HG03439 (cell line): ENCODE results near the gene PGA3.
"Not testable (repeated sequence)": the region's sequence is repeated elsewhere in the genome, so short reads cannot be mapped to it uniquely, and the experiment has no call there.

Experiments used
- ATAC-seq: cut with Tn5 transposase; IDR thresholded peaks from one replicate; pipeline ENCODE4 v1.9.1; 2021; ENCODE audit warnings: mild to moderate bottlenecking, moderate library complexity; ENCODE audit not compliant: unreplicated experiment

PGA3 gene

DNA sequence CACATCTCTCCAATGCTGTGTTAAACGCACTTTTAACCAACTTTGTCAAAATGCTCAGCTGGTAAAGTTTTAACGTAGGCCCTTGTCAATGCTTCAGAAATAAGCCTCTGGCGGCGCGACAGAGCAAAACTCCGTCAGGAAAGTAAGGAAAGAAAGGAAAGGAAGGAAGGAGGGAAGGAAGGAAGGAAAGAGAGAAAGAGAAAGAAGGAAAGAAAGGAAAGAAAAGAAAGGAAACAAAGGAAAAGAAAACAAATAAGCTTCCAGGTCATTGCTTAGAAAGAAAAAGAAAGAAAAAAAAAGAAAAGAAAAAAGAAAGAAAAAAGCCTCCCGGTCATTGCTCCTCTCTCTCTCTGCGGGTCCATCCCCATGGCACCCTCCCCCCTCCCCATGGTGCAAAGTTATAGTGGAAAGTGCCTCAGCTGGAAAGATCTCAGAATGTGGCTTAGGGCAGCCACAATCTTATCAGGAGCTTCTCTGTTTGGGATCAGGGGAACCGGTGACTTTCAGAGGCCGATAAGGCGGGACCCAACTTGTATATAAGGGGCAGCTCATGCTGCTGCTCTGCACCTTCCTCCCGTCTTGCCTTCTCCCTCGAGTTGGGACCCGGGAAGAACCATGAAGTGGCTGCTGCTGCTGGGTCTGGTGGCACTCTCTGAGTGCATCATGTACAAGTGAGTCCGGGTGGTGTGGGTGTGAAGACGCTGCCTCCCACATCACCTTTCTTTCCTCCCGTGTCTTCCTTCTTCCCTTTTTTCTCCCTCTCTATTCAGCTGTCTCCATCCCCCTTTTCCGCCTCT, at the start of gene PGA3:
Gene PGA3 (plus strand): TSS at position 566 of the 797 bp plus-strand sequence. CDS start 50 bp downstream, at position 616.
- not testable (repeated sequence) for ATAC-seq

DNA sequence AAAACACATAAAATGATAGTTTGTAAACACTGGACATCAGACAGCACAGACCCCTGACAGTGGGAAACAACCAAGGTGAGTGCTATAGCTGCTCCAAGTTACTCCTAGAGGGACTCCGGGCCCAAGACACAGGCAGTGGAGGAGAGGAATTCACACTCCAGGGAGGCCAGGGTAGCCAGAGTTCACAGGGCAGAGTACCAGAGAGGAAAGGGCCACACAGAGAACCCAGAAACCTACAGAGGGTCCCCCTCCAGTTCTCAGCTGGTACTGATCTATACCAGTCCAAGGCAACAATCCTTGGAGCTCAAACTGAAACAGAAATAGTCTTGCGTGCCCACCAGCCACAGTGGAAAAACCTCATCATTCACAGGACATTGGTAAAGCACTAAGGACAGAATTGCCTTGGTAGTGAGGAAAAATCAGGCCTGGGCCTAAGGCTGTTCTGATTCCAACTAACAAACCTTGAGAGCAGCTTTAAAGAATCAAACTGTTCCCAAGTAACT, 49.7 kb upstream of the PGA3 start:
- no peak for ATAC-seq

- ATAC-seq = no peak
These were observed 48.8 kb upstream of the PGA3 start for GRCh38 chr11:61154528-61154927.

GRCh38 chr11:61155312-61155711, 48.0 kb upstream of the PGA3 start:
- no peak for ATAC-seq

DNA sequence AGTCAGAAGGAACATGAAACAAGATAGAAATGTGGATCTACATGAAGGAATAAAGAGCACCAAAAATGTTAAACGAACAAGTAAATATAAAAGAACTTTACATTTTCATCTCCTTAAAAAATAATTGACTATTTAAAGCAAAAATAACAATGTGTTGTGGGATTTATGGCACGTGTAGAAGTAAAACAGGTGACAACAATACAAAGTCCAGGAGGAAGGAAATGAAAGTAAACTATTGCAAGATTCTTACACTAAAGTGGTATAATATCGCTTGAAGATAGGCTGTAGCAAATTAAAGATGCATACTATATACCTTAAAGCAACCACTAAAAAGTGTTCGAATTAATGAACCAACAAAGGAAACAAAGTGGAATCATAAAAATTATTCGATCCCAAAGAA, 47.6 kb upstream of the PGA3 start:
- no peak for ATAC-seq

DNA sequence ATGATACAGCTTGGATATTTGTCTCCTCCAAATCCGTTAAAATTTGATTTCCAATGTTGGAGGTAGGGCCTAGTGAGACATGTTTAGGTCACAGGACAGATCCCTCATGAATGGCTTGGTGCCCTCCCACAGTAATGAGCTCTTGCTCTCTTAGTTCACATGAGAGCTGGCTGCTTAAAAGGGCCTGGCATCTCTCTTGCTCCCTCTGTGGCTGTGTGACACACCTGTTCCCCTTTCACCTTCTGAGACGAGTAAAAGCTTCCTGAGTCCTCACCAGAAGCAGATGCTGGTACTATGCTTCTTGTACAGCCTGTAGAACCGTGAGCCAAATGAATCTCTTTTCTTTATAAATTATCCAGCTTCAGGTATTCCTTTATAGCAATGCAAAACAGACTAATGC, 45.6 kb upstream of the PGA3 start:
- ATAC-seq = no peak

DNA sequence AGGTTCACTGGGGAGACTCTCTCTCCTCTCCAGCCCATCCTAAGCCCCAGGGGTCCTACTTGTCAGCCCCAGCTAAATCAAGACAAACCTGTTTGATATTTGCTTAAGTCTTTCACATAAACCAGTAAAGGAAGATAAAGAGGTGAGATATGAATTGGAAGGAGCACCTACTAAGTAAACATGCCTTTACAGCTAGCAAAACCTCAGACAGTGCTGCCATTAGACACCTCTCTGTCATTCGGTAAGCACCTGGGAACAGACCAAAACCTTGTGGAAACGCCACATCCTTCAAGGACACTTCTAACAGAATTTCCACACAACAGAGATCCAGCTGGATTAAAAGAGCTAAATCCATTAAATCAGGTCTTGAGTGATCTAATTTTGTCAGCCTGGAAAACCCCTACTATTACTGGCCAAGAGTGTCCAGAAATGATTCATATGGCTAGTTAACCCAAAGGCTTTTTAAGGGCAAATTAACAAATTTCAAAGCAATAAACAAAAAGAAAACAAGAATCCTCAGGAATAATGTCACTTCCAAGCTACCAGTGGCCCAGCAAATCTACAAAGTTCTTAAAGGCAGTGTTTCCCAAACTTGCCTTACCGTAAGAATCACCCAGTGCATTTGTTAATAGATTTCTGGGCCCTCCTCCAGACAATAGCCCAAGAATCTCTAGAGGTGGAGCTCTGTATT, 44.5 kb upstream of the PGA3 start:
- no peak for ATAC-seq

DNA sequence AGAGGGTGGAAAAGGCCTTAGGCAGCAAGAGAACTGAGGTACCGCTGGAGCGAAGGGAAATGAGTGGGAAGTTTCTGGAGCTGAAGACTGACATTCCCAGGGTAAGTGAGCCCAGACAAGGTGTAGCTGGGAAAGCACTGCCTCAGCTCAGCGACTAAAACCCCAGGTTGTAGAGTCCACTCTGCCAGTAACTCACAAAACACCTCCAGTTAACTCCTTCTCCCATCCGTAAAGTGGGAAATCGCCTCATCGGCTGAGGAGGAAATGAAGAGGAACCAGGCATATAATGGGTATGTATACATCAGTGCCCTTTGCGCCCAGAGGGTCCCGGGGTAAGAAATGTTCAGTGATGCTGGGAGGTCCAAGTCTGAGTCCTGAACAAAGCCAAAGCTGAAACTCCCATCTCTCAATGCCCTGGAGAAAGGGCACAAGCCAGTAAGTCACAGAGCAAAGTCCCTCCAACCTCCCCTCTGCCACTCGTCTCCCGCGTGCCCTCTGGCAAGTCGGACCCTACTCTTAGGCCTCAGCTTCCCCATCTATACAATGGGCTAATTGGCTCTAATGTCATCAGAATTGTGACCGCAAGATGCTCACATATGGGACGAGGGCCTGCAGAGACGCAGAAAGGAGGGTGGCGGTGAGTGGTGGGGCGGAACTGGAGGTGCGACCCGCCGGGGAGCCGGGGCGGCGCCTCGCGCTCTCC, 42.7 kb upstream of the PGA3 start:
- ATAC-seq = no peak

GRCh38 chr11:61161190-61162091, 41.9 kb upstream of the PGA3 start, which contains the start of gene VPS37C:
Gene VPS37C (minus strand): TSS chr11:61161426. CDS start chr11:61138829, 22,597 bp downstream.
- ATAC-seq = peak; percentile 73

DNA sequence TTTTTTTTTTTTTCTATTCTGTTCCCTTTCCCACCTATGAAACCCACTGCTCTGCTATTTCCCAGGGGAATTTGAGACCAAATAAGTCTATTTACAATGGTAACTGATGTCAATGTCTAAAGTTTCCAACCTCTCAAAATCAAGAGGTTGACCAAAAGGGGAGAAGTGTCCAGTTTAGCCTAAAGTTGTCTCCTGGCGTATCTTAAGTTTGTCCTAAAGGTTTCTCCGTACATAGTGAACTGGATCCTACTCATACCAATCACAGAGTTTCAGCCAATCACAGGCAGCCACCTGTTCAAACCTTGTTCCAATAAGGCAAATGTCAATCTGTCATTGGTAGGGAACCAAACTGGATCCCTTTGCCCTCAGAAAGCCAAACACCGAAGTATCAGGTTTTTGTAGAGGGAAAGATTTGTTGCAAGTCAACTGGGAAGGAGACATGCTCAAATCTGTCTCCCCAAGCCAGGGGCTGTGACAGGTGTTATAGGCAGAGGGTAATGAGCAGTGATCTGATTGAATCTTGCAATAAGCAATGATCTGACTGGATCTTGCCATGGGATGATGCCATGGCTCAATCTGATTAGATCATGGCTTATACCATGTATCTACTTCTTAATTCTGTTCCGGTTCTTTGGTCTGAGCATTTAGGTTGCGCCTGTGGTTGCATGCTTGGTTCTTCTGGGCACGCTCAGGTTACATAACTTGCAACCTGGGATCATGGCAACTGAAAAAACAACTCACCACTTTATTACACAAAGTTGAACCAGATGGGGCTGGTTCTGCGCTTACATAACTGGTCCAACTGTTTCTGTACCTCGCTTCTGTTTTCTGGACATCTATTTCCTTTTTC, 41.0 kb upstream of the PGA3 start:
- no peak for ATAC-seq

DNA sequence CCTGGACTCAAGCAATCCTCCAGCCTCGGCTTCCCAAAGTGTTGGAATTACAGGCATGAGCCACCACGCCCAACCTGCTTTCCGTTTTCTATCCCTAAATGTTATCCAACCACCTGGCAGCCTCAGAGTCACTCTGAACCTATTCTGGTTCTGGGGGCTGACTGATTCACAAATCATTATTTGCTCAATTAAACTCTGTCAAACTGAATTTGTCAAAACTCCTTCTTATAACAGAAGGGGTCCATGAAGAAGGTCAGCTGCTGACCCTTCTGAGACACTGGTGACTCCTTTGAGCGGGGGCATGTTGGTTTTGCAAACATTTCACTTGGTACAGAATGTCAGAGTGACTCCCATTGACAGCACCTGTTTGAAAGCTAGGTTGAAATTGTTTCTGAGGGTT, 40.3 kb upstream of the PGA3 start:
- no peak for ATAC-seq

DNA sequence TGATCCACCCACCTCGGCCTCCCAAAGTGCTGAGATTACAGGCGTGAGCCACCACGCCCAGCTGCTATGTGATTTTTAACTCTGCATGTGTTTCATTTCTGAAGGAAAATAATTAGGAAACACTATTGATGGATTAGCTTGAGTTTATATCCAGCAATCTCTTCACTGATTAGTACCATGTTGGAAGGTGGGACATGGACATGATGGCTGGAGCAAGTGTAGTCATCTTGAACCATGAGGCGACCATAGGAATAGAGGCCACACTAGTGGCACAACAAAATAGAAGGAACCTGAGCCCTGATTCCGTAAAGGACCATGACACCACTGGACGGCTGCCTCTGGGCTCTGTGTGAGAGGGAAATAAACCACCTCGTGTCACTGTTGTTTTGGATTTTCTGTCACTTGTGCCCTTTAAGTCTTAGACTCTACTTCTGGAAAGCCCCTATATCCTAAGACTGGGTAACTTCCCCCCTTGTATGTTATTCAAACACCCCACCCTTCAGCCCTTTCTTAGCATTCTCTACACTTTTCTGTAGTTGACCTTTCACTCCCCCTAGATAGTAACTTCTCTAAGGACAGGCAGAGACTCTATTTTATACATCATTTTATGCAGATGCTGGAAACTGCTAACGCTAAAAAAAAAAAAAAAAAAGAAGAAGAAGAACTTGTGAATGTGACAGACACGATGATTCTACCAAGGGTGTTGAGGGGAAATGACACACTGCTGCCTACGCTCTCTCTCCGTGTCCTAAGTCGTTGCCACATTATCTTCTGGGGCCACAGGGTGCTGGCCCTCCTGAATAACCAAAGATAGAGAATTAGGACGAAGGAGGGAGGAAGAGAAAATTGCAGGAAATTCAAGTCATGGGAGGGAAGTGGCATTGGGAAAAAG, 39.4 kb upstream of the PGA3 start:
- ATAC-seq = no peak

- ATAC-seq = no peak
These were observed 38.5 kb upstream of the PGA3 start for GRCh38 chr11:61164606-61165424.

DNA sequence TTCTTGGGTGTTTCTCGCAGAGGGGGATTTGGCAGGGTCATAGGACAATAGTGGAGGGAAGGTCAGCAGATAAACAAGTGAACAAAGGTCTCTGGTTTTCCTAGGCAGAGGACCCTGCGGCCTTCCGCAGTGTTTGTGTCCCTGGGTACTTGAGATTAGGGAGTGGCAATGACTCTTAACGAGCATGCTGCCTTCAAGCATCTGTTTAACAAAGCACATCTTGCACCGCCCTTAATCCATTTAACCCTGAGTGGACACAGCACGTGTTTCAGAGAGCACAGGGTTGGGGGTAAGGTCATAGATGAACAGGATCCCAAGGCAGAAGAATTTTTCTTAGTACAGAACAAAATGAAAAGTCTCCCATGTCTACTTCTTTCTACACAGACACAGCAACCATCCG, 37.5 kb upstream of the PGA3 start:
- ATAC-seq = not testable (repeated sequence)

- ATAC-seq = not testable (repeated sequence)
These were observed 37.0 kb upstream of the PGA3 start for GRCh38 chr11:61166331-61166730.

GRCh38 chr11:61168042-61168688, 35.1 kb upstream of the PGA3 start:
- no peak for ATAC-seq

- ATAC-seq = no peak
These were observed 34.5 kb upstream of the PGA3 start for GRCh38 chr11:61168800-61169199.
